GM12891 (cell line): ENCODE data around the gene GPR152.

Experiments
- POLR2A ChIP-seq: IDR thresholded peaks from 2 replicates; pipeline ENCODE4 v1.6.1; 2011; ENCODE audit warnings: low read depth, low read length, control low read depth
- TAF1 ChIP-seq: IDR thresholded peaks from 2 replicates; pipeline ENCODE4 v1.6.1; 2011; ENCODE audit warnings: low read depth, low read length, control low read depth

DNA sequence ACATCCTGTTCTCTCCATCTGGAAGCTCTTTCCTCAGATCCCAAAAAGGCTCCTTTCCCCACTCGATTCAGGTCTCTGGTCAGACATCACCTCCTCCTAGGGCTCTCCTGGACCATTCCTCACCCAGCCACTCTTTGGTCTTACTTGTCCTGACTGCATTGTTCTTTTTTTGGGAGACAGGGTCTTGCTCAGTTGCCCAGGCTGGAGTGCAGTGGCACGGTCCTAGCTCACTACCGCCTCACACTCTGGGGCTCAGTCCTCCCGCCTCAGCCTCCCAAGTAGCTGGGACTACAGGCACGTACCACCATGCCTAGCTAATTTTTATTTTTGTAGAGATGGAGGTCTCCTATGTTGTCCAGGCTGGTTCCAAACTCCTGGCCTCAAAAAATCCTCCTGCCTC lies 7.0 kb downstream of the GPR152 start:
- TF ChIP-seq POLR2A, result no peak
- TF ChIP-seq TAF1, result no peak
